GM19238 (cell line): ENCODE data around the gene KCNK10.
A peak's percentile ranks its signal among the peaks of the same experiment; 100 is the strongest.

ENCODE experiments used
- DNase-seq: peaks from one replicate; pipeline ENCODE4 v3.0.0; 2011; ENCODE audit warnings: low spot score; ENCODE audit not compliant: insufficient read length

Gene KCNK10

GRCh38 chr14:88185843-88186242 lies 137.2 kb downstream of the KCNK10 start:
- no peak for DNase-seq

GRCh38 chr14:88184956-88185355 lies 138.1 kb downstream of the KCNK10 start:
- DNase-seq: no peak

DNA sequence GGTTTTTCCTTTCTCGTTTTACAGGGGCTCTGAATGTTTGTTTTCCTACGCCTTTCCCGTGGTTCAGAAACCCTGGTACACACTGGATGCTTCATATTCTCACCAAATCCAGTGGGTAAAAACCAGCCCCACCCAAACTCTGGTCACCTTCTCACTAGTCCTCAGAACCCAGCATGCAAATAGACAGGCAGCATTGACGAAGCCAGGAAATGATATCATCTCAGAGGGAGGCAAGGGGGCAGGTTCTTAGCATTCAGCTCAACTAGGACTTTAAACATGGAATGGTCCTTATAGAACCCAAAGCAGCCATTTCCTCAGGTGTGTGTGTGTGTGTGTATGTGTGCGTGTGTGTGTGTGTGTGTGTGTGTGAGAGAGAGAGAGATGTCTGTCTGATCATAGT lies 142.0 kb downstream of the KCNK10 start:
- DNase-seq: no peak

GRCh38 chr14:88179716-88180115 lies 143.4 kb downstream of the KCNK10 start:
- DNase-seq: no peak

DNA sequence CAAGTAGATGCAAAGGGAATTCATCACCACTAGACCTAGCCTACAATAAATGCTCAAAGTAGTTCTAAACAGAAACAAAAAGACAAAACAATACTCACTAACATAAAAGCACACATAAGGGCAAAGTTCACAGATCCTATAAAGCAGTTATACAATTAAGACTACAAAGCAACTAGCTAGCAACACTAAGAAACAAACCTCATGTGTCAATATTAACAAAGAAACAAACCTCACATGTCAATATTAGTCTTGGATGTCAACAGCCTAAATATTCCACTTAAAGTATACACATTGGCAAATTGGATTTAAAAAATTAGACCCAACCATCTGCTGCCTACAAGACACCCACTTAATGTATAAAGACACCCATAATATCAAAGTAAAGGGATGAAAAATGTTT lies 152.7 kb downstream of the KCNK10 start:
- no peak for DNase-seq

DNA sequence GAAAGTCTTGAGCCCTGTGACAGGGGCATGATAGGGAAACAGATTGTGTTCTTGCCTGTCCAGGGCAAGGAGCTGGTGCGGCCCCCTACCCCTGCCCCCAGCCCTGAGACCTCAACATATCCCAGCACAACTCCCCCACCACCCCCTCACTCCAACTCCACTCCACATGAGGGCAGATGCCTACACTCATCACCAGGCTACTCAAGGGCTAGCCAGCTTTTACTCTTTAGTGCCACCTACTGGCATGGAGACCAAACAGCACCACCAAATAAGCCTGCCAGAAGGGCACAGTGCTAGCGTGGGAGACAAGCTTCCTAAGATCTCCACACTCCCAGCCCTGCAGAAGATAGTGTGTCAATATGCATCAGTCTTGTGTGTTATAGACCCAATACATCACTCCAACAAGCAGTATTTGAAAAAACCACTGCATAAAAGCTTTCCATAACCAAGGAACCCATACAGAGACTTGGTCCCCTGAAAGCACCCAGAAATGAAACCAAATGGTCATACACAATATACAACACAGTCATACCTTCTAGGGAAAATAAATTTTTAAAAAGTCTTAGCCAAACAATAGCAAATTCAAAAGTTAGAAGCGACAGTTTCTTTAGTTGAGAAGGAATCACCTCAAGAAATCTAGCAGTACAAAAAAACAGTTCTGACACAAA lies 154.4 kb downstream of the KCNK10 start:
- DNase-seq: peak; percentile 46

DNA sequence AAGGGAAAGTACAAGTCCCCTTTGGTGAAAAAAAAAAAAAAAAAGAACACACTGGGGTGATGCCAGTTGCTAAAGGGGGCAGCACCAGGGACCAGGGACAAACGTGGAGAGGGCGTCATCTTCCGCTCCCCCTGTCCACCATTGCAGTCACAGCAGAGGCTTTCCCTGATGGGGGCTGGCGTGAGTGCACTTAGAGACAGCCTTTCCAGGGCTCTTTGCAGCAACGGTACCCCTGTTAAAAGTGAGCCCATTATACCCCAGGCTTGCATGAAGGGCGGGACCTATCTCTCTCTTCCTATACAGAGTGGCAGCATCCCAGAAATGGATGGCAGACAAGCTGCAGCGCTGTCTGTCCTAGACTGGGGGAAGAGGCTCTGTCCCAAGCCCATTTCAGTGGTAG lies 155.0 kb downstream of the KCNK10 start:
- DNase-seq: no peak

GRCh38 chr14:88166616-88167015 lies 156.5 kb downstream of the KCNK10 start:
- DNase-seq: no peak

- no peak for DNase-seq
These were observed 158.0 kb downstream of the KCNK10 start for GRCh38 chr14:88164906-88165534.

GRCh38 chr14:88163731-88164255 lies 159.3 kb downstream of the KCNK10 start:
- DNase-seq: no peak

DNA sequence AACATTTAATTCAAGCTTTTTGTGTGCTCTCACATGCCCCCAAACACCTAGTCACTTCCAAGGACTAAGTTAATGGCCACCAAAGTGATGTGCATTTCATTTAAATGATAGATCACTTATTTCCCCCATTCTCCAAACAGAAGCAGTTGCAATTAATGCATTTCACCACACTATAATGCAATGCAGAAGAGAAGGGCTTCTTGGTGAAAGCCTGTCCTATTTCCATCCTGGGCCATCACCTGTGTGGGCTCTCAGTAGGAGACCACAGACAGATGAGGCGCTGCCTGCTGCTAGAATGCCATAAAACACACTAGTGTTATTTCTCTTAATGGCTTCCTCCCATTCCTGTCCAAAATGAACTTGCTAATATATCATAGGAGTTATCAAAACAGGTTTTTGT lies 166.9 kb downstream of the KCNK10 start:
- DNase-seq: no peak

DNA sequence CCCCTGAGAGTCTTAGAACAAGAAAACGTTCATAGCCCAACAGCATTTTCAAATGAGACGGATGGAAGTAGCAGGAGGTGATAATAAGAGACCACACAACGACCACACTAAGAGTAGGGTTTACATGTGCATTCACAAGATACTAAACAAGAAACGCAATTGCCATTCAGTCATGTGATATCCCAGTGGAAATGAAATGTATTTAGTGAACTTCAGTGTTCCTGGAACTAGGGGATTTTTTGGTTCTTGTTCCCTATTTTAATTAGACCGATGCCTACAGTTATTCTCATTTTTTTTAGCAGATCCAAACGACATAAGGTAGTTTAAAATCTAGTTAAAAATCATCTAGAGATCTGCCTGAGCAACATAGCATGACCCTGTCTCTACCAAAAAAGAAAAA lies 168.1 kb downstream of the KCNK10 start:
- no peak for DNase-seq

DNA sequence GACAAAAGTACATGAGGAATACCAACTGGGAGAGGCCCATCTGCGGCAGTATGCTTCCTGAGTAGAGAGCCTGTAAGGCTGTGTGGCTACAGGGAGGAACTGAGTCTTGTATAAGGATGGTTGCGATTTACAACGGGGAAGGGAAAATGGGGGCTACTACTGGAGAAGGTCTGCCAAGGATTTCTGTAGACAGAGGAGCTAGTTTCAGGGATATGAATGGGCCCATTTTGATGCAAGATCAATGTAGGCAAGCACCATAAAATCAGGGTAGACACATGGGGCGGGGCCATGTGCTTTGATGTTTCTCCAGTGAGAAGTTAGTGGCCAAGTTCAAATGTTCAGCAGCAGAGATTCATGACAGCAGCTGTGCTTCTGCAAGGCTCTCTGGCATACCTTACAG lies 168.7 kb downstream of the KCNK10 start:
- DNase-seq: no peak

DNA sequence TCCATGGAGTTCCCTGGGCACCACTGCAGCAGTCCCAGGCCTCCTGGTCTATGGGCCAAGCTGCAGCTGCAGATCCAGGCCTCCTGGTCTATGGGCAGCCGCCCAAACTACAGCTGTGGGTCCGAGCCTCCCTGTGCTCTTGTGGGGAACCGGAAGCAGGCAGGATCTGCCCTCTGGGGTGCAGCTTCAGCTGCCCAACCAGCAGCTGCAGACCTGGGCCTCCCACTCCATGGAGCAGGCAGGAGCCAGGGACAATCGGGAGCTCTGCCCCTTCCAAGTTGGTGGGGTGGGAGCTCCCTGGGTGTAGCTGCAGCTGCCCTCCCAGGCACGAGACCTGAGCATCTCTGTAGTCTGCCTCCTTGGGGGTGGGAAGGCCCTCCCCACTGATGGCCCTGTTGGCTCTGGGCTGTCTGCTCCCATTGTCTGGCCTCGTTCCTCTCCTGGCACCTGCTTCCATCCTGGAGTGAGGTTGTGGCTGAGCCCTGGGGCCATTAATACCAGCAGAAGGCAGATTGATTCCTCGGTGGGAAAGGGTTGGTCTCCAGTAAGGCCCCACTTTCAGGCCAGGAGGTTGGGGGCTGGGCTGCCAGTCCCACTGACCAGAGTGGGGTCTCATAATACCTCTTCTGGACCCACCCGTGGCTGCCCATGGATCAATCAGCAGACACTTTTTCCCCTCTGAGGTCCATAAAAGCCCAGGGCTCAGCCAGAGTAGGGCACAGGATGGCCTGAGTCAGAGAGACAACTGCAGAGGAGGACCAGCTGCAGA lies 176.0 kb downstream of the KCNK10 start:
- DNase-seq: no peak

- DNase-seq: no peak
These were observed 179.3 kb downstream of the KCNK10 start for GRCh38 chr14:88143810-88144209.

GRCh38 chr14:88142997-88143396 lies 180.1 kb downstream of the KCNK10 start:
- DNase-seq: no peak

- DNase-seq: no peak
These were observed 182.2 kb downstream of the KCNK10 start for GRCh38 chr14:88140874-88141273.

GRCh38 chr14:88137327-88137726 lies 185.7 kb downstream of the KCNK10 start:
- DNase-seq: no peak
